Heart left ventricle (tissue), 16 donors: Measurements from ENCODE around the gene PLCH1. TPM values are rescaled to one million over a fixed set of nuclear protein-coding genes. Genes with fewer than 3 reads are reported as not detected.

ENCODE experiments used
- ATAC-seq, 4 donors: fragments of 200-7000 bp; cut with Tn5 transposase; one replicate each; pipeline ENCODE4 v1.9.1; 2020 to 2022; ENCODE audit warnings: moderate library complexity in 4 of 4, mild to moderate bottlenecking in 3 of 4, moderate number of reproducible peaks in 1 of 4
- DNase-seq, 5 donors: peaks; one replicate each; pipeline ENCODE4 v3.0.0-alpha.2; 2020
- H3K27ac ChIP-seq, 12 donors: fragments of 200-600 bp; sonication (generic) in 4 of 12; one replicate each; pipeline versions ENCODE4 v1.5.0 to v1.8.0; 2016 to 2022; ENCODE audit warnings: mild to moderate bottlenecking in 2 of 12
- H3K27me3 ChIP-seq, 9 donors: fragments of 200-600 bp; sonication (generic) in 2 of 9; one replicate each; pipeline versions ENCODE4 v1.5.1 to v1.8.0; 2016 to 2022; ENCODE audit warnings: mild to moderate bottlenecking in 3 of 9
- H3K36me3 ChIP-seq, 9 donors: fragments of 200-600 bp; sonication (generic) in 2 of 9; one replicate each; pipeline versions ENCODE4 v1.5.0 to v1.8.0; 2018 to 2022; ENCODE audit warnings: mild to moderate bottlenecking in 2 of 9
- H3K4me1 ChIP-seq, 12 donors: fragments of 200-600 bp; sonication (generic) in 4 of 12; one replicate each; pipeline versions ENCODE4 v1.5.0 to v1.8.0; 2016 to 2022; ENCODE audit warnings: mild to moderate bottlenecking in 3 of 12
- H3K4me3 ChIP-seq, 12 donors: fragments of 200-600 bp; sonication (generic) in 4 of 12; one replicate each; pipeline versions ENCODE4 v1.5.0 to v1.8.0; 2017 to 2022; ENCODE audit warnings: mild to moderate bottlenecking in 9 of 12, moderate library complexity in 4 of 12
- H3K9me3 ChIP-seq, 12 donors: fragments of 200-600 bp; sonication (generic) in 4 of 12; one replicate each; pipeline versions ENCODE4 v1.5.0 to v1.8.0; 2016 to 2022; ENCODE audit warnings: mild to moderate bottlenecking in 1 of 12
- CTCF ChIP-seq, 12 donors: fragments of 200-600 bp; sonication (generic) in 4 of 12; IDR thresholded peaks; one replicate each; pipeline versions ENCODE4 v1.5.0 to v1.8.0; 2018 to 2022; ENCODE audit warnings: antibody characterized with exemption in 12 of 12, mild to moderate bottlenecking in 5 of 12
- POLR2A ChIP-seq, 2 donors: fragments of 450-650 bp; IDR thresholded peaks; one replicate each; pipeline ENCODE4 v1.6.1; 2017; ENCODE audit warnings: antibody characterized with exemption in 2 of 2, mild to moderate bottlenecking in 2 of 2, moderate library complexity in 2 of 2
- WGBS, 4 donors: extraction: QIAGEN DNeasy Blood & Tissue Kit in 2 of 4; methylation state at CpG; one replicate each; pipeline versions ENCODE4 v1.1.5 to v1.1.7; 2013 to 2018; 5-methylcytosine and 5-hydroxymethylcytosine counted together
- intact Hi-C, 10 donors: fragments of 100-400 bp; cut with DNase I; formaldehyde crosslinking; loops; one replicate each; pipeline versions ENCODE4 v1.11.1 to v1.14.2; 2022
- polyA plus RNA-seq, 2 donors: library from polyadenylated mRNA; stranded (reverse); fragments of 200-250 nt; gene quantifications; one replicate each; pipeline ENCODE4 v1.2.3, GENCODE V29; 2013
- total RNA-seq, 9 donors: library from RNA; depleted of rRNA in 2 of 9; stranded (reverse); fragments of >200 nt in 2 of 9; fragmentation: NEBNext Ultra II Directional in 3 of 9; extraction: Animal tissue kit (Norgen Biotek cat#: 25700) in 3 of 9; gene quantifications; one replicate each; pipeline versions ENCODE4 v1.1.0 to v1.2.4, GENCODE V29; 2016 to 2023
- donor health status: ischemic (EF 13 %, LVEDD 7.1; RV severe dilation, severe dysfunction).
- donor health status: healthy with polysubstance abuse.
- donor health status: DM: no; HTN: yes; CAD: no.
- donor health status: DM: no; HTN: no; CAD: no.
- donor health status: ischemic (EF 25% LVEDD 6.9; RV normal size, moderate dysfunction).
- donor health status: ischemic (EF 25% LVEDD 5.7; RV mildly dilated, moderate dysfunction).
- donor health status: healthy.
- donor health status: DM: yes; HTN: yes; CAD: no.
- donor health status: ischemic (EF 35%, LVEDD 5.7; RV mildly dilated, moderate dysfunction).
- donor health status: nonischemic (EF 11% LVEDD 7.7; RV severe dilation, severe dysfunction).
- donor health status: DM: yes; HTN: yes; CAD: no.
- donor health status: PGD.
- donor health status: ischemic (EF 29% LVEDD 5.4; RV normal size, mild dysfunction).
- donor health status: nonischemic (EF 23%, LVEDD 6.1; RV moderate dilation, normal function).

PLCH1 gene
- total and polyA plus RNA-seq, 11 donors, result 0.07 to 2.7 (median 0.23) TPM

GRCh38 chr3:155736381-155736780 lies 8.5 kb downstream of the PLCH1 start:
- no peak for TF ChIP-seq CTCF (IDR thresholded peaks at IDR 0.05)
- no peak for TF ChIP-seq POLR2A (IDR thresholded peaks at IDR 0.05)
- Histone ChIP-seq H3K27ac (no peak overlapping the region), H3K9me3 (no peaks in the 10 kb centered on the region), H3K4me3 (no peak overlapping the region), H3K4me1 (no peaks in the 10 kb centered on the region), H3K36me3 (no peaks in the 10 kb centered on the region), H3K27me3 (peaks cover 0 to 27% (median 0%) of the 10 kb centered on the region in 9 donors)
- DNase-seq, result no peak
- WGBS, 4 donors, result 61 to 75% (median 68%) methylated on average over 4 of the region's 4 CpGs
- ATAC-seq, result no peak
- intact Hi-C loops, result no loop called here

GRCh38 chr3:155730843-155731242 lies 14.0 kb downstream of the PLCH1 start:
- H3K4me3 ChIP-seq, result no peak overlapping the region
- H3K9me3 ChIP-seq, result no peaks in the 10 kb centered on the region
- TF ChIP-seq CTCF (IDR thresholded peaks at IDR 0.05) (no peak), POLR2A (IDR thresholded peaks at IDR 0.05) (no peak)
- ATAC-seq (no peak), DNase-seq (no peak)
- H3K36me3 ChIP-seq, result no peaks in the 10 kb centered on the region
- H3K27me3 ChIP-seq, result no peaks in the 10 kb centered on the region
- 84 to 86% (median 85%) methylated on average over 2 of the region's 2 CpGs; no CpG with 5 or more reads in 1 of the 4 donors for WGBS, 4 donors
- no peak overlapping the region for H3K27ac ChIP-seq
- no peaks in the 10 kb centered on the region for H3K4me1 ChIP-seq
- intact Hi-C loops, result no loop called here

- H3K36me3 ChIP-seq, result no peaks in the 10 kb centered on the region
- 82 to 94% (median 91%) methylated on average over 3 of the region's 3 CpGs for WGBS, 4 donors
- no peak for TF ChIP-seq POLR2A (IDR thresholded peaks at IDR 0.05)
- TF ChIP-seq CTCF (IDR thresholded peaks at IDR 0.05), result no peak
- DNase-seq (no peak), ATAC-seq (no peak)
- H3K4me1 ChIP-seq, result no peaks in the 10 kb centered on the region
- H3K4me3 ChIP-seq, result no peak overlapping the region
- H3K9me3 ChIP-seq, result no peaks in the 10 kb centered on the region
- no peak overlapping the region for H3K27ac ChIP-seq
- intact Hi-C loops, result no loop called here
- no peaks in the 10 kb centered on the region for H3K27me3 ChIP-seq
These were observed 17.0 kb downstream of the PLCH1 start for GRCh38 chr3:155727836-155728235.

GRCh38 chr3:155714295-155714718 lies 30.6 kb downstream of the PLCH1 start:
- no peaks in the 10 kb centered on the region for H3K27me3 ChIP-seq

More at GRCh38 chr3:155714295-155714718, 30.6 kb downstream of the PLCH1 start:
- H3K27ac ChIP-seq, result no peak overlapping the region
- intact Hi-C loops, result no loop called here
- H3K9me3 ChIP-seq, result peaks cover 0 to 21% (median 8%) of the 10 kb centered on the region in 12 donors
- no peak for TF ChIP-seq POLR2A (IDR thresholded peaks at IDR 0.05)
- TF ChIP-seq CTCF (IDR thresholded peaks at IDR 0.05), result no peak
- H3K4me1 ChIP-seq, result no peaks in the 10 kb centered on the region
- no peak for ATAC-seq
- H3K4me3 ChIP-seq, result no peak overlapping the region
- DNase-seq, result no peak
- H3K36me3 ChIP-seq, result no peaks in the 10 kb centered on the region
- WGBS, 4 donors, result 52 to 73% (median 63%) methylated on average over 5 of the region's 5 CpGs
